Breast epithelium (tissue), 4 donors: ENCODE measurements around the gene AUNIP. TPM values are rescaled to one million over a fixed set of nuclear protein-coding genes. Genes with fewer than 3 reads are reported as not detected.

ENCODE experiments used
- DNase-seq, 2 donors: peaks; one replicate each; pipeline ENCODE4 v3.0.0-alpha.2; 2019; ENCODE audit warnings: low spot score in 2 of 2
- H3K27ac ChIP-seq, 2 donors: fragments of 200-600 bp; sonication (generic) in 1 of 2; one replicate each; pipeline ENCODE4 v1.5.1; 2016 to 2019; ENCODE audit warnings: mild to moderate bottlenecking in 1 of 2
- H3K27me3 ChIP-seq, 2 donors: fragments of 200-600 bp; sonication (generic) in 1 of 2; one replicate each; pipeline versions ENCODE4 v1.5.1 to v1.6.0; 2017 to 2019; ENCODE audit warnings: control low read depth in 1 of 2, mild to moderate bottlenecking in 1 of 2
- H3K36me3 ChIP-seq: fragments of 200-600 bp; one replicate; pipeline ENCODE4 v1.5.1; 2019
- H3K4me1 ChIP-seq, 2 donors: fragments of 200-600 bp; sonication (generic); one replicate each; pipeline ENCODE4 v1.5.1; 2016 to 2019; ENCODE audit warnings: control low read depth in 1 of 2
- H3K4me3 ChIP-seq, 3 donors: fragments of 200-600 bp; sonication (generic); 1 replicate in 2 of 3; 2 replicates in 1 of 3; pipeline ENCODE4 v1.5.1; 2016 to 2019; ENCODE audit warnings: mild to moderate bottlenecking in 3 of 3, moderate library complexity in 2 of 3
- H3K9me3 ChIP-seq, 2 donors: fragments of 200-600 bp; sonication (generic) in 1 of 2; one replicate each; pipeline ENCODE4 v1.5.1; 2016 to 2019; ENCODE audit warnings: control low read depth in 1 of 2
- CTCF ChIP-seq, 3 donors: fragments of 450-650 bp; IDR thresholded peaks; one replicate each; pipeline ENCODE4 v1.5.1; 2016 to 2017; ENCODE audit warnings: antibody characterized with exemption in 3 of 3, mild to moderate bottlenecking in 3 of 3, moderate library complexity in 3 of 3
- POLR2A ChIP-seq: fragments of 450-650 bp; IDR thresholded peaks from one replicate; pipeline ENCODE4 v1.6.1; 2016; ENCODE audit warnings: antibody characterized with exemption, mild to moderate bottlenecking, moderate library complexity
- POLR2AphosphoS5 ChIP-seq, 3 donors: sonication (generic); formaldehyde crosslinking; IDR thresholded peaks; one replicate each; pipeline ENCODE4 v1.6.1; 2017; ENCODE audit warnings: antibody characterized with exemption in 3 of 3
- intact Hi-C: fragments of 100-400 bp; cut with DNase I; formaldehyde crosslinking; loops from one replicate; pipeline ENCODE4 v1.15.1; 2023; ENCODE audit warnings: low total_unique reads
- total RNA-seq, 3 donors: library from RNA; depleted of rRNA; stranded (reverse); fragments of >200 nt; gene quantifications; one replicate each; pipeline ENCODE4 v1.1.0, GENCODE V29; 2016

Gene AUNIP
- total RNA-seq, 3 donors from 2014 or later: 0.33 to 0.88 TPM; not detected in 1

GRCh38 chr1:25828491-25828890 lies 30.8 kb downstream of the AUNIP start:
- intact Hi-C loops: no loop called here
- H3K36me3 ChIP-seq: peaks cover 8% of the 10 kb centered on the region

GRCh38 chr1:25826571-25826970 lies 32.7 kb downstream of the AUNIP start:
- no peak for TF ChIP-seq CTCF (IDR thresholded peaks at IDR 0.05)
- H3K27me3 ChIP-seq: no peaks in the 10 kb centered on the region
- peaks cover 8% of the 10 kb centered on the region for H3K36me3 ChIP-seq
- intact Hi-C loops: no loop called here
- no peak for DNase-seq
- no peak overlapping the region for H3K4me3 ChIP-seq
- H3K4me1 ChIP-seq: peaks cover 0 to 4% of the 10 kb centered on the region in 2 donors
- H3K9me3 ChIP-seq: no peaks in the 10 kb centered on the region
- no peak overlapping the region for H3K27ac ChIP-seq

More at GRCh38 chr1:25828491-25828890, 30.8 kb downstream of the AUNIP start:
- no peak for DNase-seq
- no peaks in the 10 kb centered on the region for H3K4me1 ChIP-seq
- H3K27me3 ChIP-seq: no peaks in the 10 kb centered on the region
- no peak overlapping the region for H3K27ac ChIP-seq
- no peaks in the 10 kb centered on the region for H3K9me3 ChIP-seq
- no peak overlapping the region for H3K4me3 ChIP-seq
- TF ChIP-seq POLR2A (no peak), CTCF (IDR thresholded peaks at IDR 0.05) (no peak), POLR2AphosphoS5 (IDR thresholded peaks at IDR 0.05) (no peak)

GRCh38 chr1:25825605-25826004 lies 33.7 kb downstream of the AUNIP start:
- H3K9me3 ChIP-seq: no peaks in the 10 kb centered on the region
- intact Hi-C loops: no loop called here
- no peak for TF ChIP-seq POLR2AphosphoS5 (IDR thresholded peaks at IDR 0.05)
- TF ChIP-seq CTCF (IDR thresholded peaks at IDR 0.05): no peak
- no peak for TF ChIP-seq POLR2A
- H3K4me3 ChIP-seq: no peak overlapping the region
- H3K27ac ChIP-seq: no peak overlapping the region
- H3K4me1 ChIP-seq: peaks cover 0 to 10% of the 10 kb centered on the region in 2 donors
- no peak for DNase-seq
- H3K36me3 ChIP-seq: peaks cover 6% of the 10 kb centered on the region
- no peaks in the 10 kb centered on the region for H3K27me3 ChIP-seq

- intact Hi-C loops: no loop called here
- no peak for TF ChIP-seq POLR2A
- TF ChIP-seq CTCF (IDR thresholded peaks at IDR 0.05): no peak
- no peak for TF ChIP-seq POLR2AphosphoS5 (IDR thresholded peaks at IDR 0.05)
- no peaks in the 10 kb centered on the region for H3K9me3 ChIP-seq
- H3K4me3 ChIP-seq: peak overlapping the region in 2 of 3 donors; percentile 68 to 88
- H3K27me3 ChIP-seq: no peaks in the 10 kb centered on the region
- H3K4me1 ChIP-seq: peaks cover 7 to 22% of the 10 kb centered on the region in 2 donors
- DNase-seq: no peak
- peak overlapping the region in 1 of 2 donors; percentile 93 for H3K27ac ChIP-seq
- H3K36me3 ChIP-seq: no peaks in the 10 kb centered on the region
Measured at GRCh38 chr1:25821630-25822091, 37.6 kb downstream of the AUNIP start.

GRCh38 chr1:25821112-25821476 lies 38.2 kb downstream of the AUNIP start:
- peaks cover 7 to 22% of the 10 kb centered on the region in 2 donors for H3K4me1 ChIP-seq
- TF ChIP-seq POLR2AphosphoS5 (IDR thresholded peaks at IDR 0.05) (no peak), CTCF (IDR thresholded peaks at IDR 0.05) (no peak), POLR2A (no peak)
- peak overlapping the region; percentile 93 to 95 for H3K27ac ChIP-seq
- no peaks in the 10 kb centered on the region for H3K9me3 ChIP-seq
- H3K27me3 ChIP-seq: no peaks in the 10 kb centered on the region
- peak overlapping the region; percentile 68 to 90 (median 88) for H3K4me3 ChIP-seq
- DNase-seq: no peak
- intact Hi-C loops: no loop called here
- no peaks in the 10 kb centered on the region for H3K36me3 ChIP-seq
